Activated CD4-positive, alpha-beta T cell treated with anti-CD3 and anti-CD28 coated beads for 4 hours (primary cell): Measurements from ENCODE around the gene QRFP.
"Not testable (repeated sequence)": the region's sequence is repeated elsewhere in the genome, so short reads cannot be mapped to it uniquely, and the experiment has no call there.

Experiments used
- DNase-seq, 2 donors: peaks; one replicate each; pipeline ENCODE4 v3.0.0-alpha.2; 2020

The QRFP gene

GRCh38 chr9:130918826-130919558 is 22.4 kb upstream of the QRFP start:
- no peak for DNase-seq

- DNase-seq: no peak
These were observed 21.7 kb upstream of the QRFP start for GRCh38 chr9:130918101-130918825.

GRCh38 chr9:130917168-130917960 is 20.8 kb upstream of the QRFP start:
- no peak for DNase-seq

- DNase-seq: no peak
These were observed 18.5 kb upstream of the QRFP start for GRCh38 chr9:130915096-130915447.

DNA sequence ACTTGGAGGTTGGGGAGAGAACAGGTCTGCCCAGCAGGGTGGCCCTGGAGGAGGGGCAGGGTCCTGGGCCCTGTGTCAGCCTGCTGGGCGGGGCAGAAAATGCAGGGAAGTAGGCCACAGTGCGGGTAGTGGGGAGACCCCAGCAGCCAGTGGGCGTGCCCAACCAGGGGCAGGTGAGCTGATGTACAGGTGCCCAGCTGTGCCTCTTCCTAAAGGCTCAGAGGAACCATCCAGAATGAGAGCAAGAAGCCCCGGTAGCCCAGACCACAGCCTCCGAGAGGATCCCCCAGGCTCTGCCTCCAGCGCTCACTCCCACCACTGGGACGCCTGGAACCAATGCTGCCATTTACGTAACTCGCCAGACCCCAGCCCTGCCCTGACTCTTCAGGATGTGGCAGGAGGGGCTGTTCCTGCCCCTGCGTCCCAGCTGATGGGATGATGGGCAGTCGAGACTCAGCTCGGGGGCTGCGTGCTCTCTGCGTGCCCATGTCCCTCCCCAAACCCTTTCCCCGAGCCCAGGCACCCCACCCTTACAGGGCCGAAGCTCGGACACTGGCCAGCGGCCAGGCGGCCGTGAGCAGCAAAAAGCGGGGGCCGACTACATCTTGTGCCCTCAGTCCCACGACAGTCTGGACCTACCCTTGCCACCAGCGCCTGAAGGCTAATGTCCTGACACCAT is 17.9 kb upstream of the QRFP start:
- DNase-seq: no peak

DNA sequence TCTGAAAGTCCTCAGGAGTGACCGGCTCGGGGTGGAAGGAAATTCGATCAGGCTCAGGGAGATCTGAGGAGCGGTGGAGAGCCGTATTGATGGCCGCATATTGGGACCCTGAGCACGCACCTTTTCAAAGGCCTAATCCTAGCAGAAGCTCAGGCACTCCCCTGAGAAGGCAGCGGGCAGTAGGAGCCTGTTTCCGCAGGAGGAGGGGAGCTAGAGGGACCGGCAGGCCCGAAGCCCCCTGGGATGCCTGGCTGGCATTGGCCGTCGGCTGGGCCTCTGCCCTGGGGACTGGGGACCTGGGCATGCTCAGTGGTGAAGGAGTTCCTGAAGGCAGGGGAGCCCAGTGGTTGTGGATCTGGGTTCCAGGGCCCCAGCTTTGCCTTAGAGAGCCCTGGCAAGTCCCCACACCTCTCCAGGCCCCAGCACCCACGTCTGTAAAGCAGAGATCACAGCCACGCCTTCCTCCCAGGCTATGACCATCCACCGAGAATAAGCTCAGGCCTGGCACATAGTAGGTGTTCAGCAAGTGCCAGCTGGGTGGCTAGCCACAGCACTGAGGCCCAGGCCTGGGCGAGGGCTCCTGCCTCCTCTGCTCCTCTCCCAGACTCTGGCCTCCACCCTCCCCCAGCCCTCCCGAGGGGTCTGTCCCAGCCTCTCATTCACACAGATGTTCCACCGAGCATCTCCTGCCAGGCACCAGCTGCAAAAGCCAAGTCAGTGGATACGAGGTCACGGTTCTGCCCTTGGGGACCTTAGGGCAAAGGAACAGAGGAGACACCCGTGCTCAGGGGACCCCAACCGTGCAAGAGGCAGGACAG is 17.2 kb upstream of the QRFP start:
- no peak for DNase-seq

DNA sequence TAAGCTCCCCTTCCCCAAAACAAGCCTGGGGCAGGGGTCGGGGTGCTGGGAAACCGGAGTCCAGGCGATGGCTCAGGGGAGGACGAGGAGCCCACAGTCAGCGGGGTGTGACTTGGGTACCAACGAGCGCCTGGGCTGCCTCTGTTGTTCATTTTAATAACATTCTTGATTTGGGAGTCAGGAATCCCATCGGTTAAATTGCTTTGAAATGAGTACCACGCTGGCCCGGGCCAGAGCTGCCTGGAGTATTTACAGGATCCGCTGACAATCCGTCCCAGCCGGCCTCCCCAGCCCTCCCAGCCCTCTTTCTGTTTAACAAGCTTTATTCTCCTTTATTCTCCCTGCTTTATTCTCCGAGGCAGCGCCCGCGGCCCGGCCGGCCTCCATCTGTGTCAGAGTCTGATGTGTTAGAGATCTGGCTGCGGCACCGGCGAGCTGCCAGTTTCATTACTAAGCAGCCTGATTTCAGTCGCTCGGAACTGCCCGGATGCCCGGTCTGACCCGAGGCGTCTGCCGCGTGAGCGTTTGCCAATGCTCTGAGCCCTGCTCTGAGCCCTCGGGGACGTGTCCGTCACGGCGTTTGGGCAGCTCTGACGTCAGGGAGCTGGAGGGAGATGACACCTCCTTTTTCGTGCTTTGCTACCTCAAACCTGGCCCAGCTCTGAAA is 16.5 kb upstream of the QRFP start:
- DNase-seq: no peak

DNA sequence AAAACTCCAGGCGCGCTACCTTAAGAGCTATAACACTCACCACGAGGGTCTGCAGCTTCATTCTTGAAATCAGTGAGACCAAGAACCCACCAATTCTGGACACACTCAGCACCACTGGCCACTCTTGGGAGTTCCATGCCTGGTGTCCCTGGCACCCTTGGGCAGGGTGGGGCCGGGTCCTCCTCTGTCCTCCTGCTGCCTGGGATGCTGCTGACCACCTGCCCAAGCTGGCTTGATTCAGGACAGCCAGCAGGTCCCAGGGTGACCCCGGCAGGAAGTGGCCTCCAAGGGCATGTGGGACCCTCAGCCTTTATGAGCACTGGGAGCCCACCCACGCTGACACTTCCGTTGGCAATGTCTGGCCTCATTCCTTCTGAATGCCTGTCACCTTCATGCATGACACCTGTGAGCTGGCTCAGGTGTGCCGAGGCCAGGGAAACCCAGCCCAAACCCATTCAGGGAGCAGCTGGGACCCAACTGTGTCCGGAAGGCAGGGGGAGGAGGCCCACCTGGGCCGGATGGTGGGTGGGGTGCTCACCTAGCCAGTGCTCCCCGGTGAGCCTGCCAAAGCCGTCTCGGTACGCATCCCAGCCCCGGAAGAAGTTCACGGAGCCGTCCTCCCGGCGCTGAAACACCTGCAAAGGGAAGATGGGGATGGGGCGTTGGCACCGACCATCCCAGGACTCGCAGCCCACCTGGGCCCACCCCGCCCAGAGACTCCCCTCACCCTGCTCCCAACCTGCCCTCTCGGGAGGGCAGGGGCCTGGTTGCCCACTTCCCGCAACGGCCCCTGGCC is 14.8 kb upstream of the QRFP start:
- no peak for DNase-seq

GRCh38 chr9:130910670-130911069 is 14.1 kb upstream of the QRFP start:
- not testable (repeated sequence) for DNase-seq

GRCh38 chr9:130910041-130910440 is 13.4 kb upstream of the QRFP start:
- not testable (repeated sequence) for DNase-seq

GRCh38 chr9:130908878-130909355 is 12.3 kb upstream of the QRFP start:
- no peak for DNase-seq

DNA sequence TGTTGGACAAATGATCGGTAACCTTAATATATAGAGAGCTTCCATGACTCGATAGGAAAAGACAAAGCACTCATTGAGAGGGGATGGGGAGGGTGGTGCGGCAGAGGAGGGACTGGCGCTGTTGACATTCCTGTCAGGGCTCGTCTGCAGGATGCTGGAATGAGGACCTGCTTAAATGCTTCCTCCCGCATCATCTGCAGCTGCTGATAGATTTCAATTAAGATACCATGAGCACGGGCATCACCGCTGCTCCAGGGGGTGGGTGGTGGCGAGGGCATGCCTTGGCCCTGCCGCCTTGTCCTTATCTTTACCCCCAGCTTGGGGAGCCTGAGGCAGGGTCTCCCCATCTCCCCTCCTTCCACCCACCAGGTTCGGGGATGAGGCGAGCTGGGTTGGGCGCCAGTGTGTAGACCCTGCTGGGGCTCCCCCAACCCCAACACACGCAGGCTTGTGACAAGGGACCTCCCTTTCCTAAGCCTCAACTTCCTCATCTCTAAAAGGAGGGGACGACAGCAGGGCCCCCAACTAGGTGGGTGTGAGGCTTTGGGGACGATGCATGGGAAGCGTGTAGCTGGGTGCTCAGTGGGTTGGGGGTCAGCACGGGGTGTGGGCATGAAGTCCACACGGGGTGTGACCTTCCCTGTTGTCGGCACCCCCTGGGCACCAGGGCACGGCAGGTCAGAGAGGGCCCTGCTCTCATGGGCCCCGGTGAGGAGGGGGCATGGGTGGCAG is 11.7 kb upstream of the QRFP start:
- DNase-seq: no peak

DNA sequence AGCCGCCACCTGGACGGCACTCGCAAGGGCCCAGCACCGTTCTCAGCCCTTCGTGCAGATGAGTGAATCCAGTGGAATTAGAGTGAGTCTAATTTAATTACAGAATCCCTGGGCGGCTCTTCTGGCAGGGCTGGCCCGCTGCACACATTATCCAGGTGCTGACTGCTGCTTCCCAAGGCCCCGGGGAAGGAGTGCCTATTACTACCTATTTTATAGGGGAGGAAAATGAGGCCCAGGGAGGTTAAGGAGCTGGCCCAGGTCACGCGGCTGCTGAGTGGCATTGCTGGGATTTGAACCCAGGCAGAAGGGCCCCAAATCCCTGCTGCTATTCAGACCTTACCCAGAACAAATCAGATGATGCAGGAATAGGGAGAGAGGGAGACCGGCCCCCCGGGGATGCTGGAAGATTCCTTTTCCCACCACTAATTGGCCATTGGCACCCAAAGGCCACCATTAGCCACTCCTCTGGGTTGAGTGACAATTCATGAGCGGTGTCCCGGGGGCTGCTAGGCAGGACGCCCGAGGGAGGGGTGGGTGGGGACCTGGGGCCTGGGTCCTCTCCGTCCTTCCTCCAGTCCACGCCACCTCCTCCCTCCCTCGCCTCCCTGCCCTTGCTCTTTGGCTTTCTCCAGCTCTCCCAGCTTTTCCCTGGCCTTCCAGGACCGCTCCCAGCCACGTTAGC is 10.3 kb upstream of the QRFP start:
- no peak for DNase-seq

DNA sequence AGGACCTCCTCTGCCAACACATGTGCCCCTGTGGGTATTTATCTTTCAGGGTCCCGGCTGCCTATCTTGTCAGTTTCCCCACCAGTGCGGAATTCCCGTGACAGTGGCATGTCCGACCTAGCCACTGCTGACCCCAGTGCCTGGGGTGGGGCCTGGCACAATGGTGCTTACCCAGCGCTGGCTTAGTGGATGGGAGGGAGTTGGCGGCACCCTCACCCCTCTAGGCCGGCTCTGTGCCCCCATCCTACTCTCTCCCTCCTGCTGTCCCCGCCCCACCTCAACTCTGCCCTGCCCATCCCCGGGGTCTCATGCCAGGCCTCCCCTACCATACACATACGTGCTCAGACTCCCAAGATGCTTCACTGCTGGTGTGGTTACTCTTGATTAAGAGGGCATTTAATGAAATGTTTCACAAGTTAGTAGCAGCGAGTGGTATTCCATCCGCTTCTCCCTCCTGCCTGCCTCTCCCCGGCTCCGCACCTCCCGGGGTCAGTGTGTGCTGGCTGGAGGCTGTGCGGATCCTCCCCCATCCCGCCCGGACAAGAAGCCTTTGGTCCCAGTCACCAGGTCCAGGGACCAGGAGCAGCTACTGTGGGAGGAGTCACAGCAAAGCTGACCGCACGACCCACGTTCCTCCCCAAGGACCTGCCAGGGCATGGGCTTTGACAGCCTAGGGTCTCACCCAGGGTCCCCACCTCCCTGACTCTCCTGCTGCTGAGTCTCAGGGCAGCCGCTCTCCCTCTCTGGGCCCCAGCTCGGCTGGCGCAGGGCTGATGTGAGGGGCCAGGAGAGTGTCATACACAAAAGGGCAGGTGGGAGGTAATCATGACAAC is 9.5 kb upstream of the QRFP start:
- DNase-seq: no peak

- no peak for DNase-seq
These were observed 8.7 kb upstream of the QRFP start for GRCh38 chr9:130905125-130905901.

DNA sequence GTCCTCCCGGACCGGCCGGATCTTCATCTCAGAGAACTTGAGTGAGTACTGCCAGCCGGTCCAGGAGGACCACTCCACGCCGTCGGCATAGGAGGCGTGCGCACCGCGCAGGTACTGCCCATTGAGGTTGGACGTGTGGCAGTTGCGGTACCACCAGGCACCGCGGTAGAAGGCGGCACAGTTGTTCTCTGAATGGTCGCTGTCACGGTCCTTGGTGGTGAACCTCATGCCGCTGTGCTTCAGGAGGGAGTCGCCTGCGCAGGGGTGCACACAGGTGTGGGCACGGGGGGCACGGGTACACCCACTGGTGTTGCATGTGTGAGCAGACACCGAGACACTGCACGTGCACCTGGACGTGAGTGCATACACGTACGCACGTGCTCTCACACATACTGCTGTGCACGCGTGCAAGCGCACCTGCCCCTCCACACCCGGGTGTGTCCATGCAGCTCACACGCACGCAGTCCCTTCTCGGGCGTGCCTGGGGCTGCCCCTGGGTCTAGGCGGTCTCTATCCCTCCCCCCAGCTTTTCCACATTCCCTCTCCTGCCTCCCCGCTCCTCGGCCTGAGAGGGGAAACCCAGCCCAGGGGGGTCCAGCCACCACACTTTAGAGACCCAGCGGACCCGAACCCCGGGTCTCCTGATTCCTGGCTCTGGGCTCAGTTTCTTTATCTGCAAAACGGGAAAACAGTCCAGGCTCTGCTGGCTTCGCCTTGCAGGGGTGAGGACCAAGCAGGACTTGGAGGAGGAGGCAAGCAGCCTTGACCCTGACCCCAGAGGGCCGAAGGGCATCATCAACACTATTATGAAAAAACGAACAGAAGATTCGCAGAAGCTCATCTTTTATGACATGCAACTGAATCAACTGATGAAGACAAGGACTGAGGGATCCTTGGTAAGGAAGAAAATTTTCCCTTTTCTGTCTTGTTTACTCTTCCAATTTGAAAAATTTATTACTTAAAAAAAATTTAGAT is 7.7 kb upstream of the QRFP start:
- no peak for DNase-seq
